ENCODE data around the gene SSR1.
"Not testable (repeated sequence)": the region's sequence is repeated elsewhere in the genome, so short reads cannot be mapped to it uniquely, and the experiment has no call there.

The SSR1 gene

DNA sequence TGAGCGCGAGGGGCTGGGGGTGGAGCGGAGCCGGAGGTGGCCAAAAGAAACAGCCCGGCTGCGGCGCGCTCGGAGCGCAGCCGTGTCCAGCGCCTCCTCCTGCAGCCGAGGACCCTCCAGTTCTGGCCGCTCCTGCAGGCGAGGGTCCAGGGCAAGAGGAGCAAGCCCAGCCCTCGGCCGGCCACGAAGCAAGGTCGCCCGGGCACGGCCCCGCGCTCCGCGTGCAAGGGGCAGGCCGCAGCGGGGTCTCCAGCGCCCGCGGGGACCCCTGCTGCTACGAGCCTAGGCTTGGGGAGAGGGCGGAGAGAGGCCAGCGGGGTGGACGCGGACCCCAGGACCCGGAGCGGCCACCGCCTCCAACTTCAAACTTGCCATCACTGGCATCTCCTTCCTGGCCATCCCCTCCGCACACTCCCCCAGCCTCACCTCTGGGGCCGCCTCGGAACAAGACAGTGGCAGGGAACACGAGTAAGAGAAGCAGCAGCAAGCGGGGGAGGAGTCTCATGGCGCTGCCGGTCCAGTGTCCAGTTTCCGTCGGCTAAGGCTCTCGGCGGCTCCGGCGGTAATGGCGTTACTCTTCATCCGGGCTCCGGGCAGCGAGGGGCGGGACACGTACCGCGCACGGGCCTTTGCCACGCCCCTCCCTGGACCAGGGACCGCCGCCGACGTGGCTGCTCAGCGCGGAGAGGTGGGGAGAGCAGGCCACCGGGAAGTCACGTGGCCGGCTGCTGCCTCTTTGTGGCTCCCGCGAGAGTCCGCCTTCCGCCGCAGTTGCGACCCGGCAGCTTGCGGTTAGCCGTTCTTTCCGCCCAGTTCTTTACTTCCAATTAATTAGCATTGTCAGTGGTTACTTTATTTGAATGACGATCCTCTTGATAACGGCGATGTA lies at the start of gene SSR1:
SSR1 (minus strand) TSS at position 584 of the 889 bp plus-strand sequence; CDS start at position 505, 79 bp downstream.
- DNase-seq (ENCODE audit: low read depth in 2 of 2) = peak; percentile 86 to 89

- DNase-seq (ENCODE audit: low read depth in 2 of 2) = not testable (repeated sequence)
Observed at GRCh38 chr6:7351916-7352315, 38.9 kb upstream of the SSR1 start.

GRCh38 chr6:7350591-7350990 lies 37.6 kb upstream of the SSR1 start:
- not testable (repeated sequence) for DNase-seq (ENCODE audit: low read depth in 2 of 2)

GRCh38 chr6:7347551-7347997 lies 34.6 kb upstream of the SSR1 start:
- not testable (repeated sequence) for DNase-seq (ENCODE audit: low read depth in 2 of 2)

GRCh38 chr6:7344773-7345450 lies 31.9 kb upstream of the SSR1 start:
- not testable (repeated sequence) for DNase-seq (ENCODE audit: low read depth in 2 of 2)

GRCh38 chr6:7343546-7344475 lies 30.8 kb upstream of the SSR1 start:
- DNase-seq (ENCODE audit: low read depth in 2 of 2) = no peak

DNA sequence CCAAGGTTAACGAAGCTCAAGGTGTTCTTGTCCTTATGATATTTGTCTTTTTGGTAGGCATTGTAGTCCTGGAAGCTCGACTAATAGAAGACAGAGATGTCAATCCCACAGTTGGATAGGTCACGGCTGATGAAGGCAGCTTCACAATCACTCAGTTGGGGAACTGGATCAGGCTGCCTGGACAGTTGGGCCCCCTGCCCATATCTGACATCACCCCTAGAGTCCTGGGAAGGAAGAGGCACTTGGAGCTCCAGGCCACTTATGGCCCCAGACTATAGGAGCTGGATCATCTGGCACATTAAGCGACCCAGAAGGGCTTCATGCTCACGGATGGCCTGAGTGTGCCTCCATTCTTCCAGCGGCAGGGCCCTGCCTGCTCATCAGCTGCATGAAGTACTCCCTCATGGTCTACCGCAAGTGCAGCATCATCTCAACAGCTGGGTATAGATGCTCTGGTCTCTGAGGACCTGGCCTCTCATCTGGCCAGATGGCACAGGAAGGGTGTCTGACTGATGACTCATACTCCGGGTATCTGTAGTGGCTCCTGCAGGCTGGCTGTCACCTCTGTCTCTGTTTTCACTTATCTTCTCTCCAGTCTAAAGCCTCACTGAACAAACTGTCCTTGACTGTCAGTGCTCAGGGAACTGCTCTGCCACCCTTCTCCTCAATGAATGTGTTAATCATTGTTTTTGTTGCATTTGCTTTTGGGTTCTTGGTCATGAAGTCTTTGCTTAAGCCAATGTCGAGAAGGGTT lies 29.2 kb upstream of the SSR1 start:
- no peak for DNase-seq (ENCODE audit: low read depth in 2 of 2)

- no peak for DNase-seq (ENCODE audit: low read depth in 2 of 2)
Observed at GRCh38 chr6:7341271-7341670, 28.3 kb upstream of the SSR1 start.

DNA sequence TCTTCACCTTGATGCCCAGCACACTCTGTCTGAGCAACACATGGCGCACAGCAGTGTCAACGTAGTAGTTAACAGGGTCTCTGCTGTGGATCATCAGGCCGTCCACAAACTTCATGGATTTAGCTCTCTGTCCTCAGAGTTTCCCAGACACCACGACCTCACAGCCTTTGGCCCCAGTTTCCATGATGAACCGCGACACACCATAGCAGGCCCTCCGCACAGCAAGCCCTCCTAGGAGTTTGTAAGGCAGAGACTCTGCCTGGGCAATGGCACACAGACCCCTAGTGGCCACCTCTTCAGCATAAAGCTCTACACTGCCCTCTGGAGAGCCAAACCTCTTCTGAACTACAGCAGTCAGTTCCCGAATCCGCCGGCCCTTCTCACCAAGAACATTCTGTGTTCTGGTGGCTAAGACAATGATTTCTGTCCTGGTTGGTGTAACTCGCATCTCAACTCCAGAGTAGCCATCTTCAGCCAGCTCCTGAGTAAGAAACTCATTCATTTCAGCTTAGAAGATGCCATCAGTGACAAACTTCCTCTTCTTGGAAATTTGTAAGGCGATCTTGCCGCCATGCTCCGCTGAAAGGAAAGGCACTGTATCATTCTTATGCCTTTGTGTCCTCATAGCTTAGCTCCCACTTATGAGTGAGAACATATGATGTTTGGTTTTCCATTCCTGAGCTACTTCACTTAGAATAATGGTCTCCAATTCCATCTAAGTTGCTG lies 26.2 kb upstream of the SSR1 start:
- DNase-seq (ENCODE audit: low read depth in 2 of 2) = not testable (repeated sequence)

GRCh38 chr6:7338031-7338430 lies 25.0 kb upstream of the SSR1 start:
- DNase-seq (ENCODE audit: low read depth in 2 of 2) = no peak

- no peak for DNase-seq (ENCODE audit: low read depth in 2 of 2)
Observed at GRCh38 chr6:7335519-7335918, 22.5 kb upstream of the SSR1 start.

GRCh38 chr6:7334685-7335084 lies 21.7 kb upstream of the SSR1 start:
- no peak for DNase-seq (ENCODE audit: low read depth in 2 of 2)

GRCh38 chr6:7332090-7332745 lies 19.2 kb upstream of the SSR1 start:
- DNase-seq (ENCODE audit: low read depth in 2 of 2) = no peak

- DNase-seq (ENCODE audit: low read depth in 2 of 2) = no peak
Observed at GRCh38 chr6:7331452-7331851, 18.5 kb upstream of the SSR1 start.

GRCh38 chr6:7328243-7328642 lies 15.2 kb upstream of the SSR1 start:
- no peak for DNase-seq (ENCODE audit: low read depth in 2 of 2)

DNA sequence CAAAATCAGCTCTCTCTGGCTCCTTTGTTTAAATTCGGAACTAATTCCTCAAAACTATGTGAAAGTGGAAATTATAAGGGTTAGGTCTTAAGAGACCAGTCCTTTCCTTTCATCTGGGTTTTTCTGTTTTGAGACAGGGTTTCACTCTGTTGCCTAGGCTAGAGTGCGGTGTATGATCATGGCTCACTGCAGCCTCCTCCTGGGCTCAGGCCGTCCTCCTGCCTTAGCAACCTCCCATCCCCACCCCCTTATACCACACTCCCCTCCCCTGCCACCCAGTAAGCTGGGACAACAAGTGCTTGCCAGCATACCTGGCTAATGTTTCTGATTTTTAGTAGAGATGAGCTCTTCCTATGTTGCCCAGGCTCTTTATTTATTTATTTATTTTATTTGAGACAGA lies 12.8 kb upstream of the SSR1 start:
- no peak for DNase-seq (ENCODE audit: low read depth in 2 of 2)

GRCh38 chr6:7324520-7324919 lies 11.5 kb upstream of the SSR1 start:
- DNase-seq (ENCODE audit: low read depth in 2 of 2) = no peak

GRCh38 chr6:7323074-7323473 lies 10.1 kb upstream of the SSR1 start:
- no peak for DNase-seq (ENCODE audit: low read depth in 2 of 2)

DNA sequence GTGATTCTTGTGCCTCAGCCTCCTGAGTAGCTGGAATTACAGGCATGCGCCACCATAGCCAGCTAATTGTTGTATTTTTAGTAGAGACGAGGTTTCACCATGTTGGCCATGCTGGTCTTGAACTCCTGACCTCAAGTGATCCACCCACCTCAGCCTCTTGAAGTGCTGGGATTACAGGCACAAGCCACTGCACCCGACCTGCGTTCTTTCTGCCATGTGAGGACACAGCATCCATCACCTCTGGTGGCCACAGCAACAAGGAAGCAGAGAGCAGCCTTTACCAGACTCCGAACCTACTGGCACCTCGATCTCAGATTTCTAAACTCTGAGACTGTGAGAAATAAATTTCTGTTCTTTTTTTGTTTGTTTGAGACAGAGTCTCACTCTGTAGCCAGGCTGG lies 8.9 kb upstream of the SSR1 start:
- DNase-seq (ENCODE audit: low read depth in 2 of 2) = not testable (repeated sequence)

GRCh38 chr6:7319406-7319805 lies 6.4 kb upstream of the SSR1 start:
- not testable (repeated sequence) for DNase-seq (ENCODE audit: low read depth in 2 of 2)

Data from stimulated activated CD8-positive, alpha-beta memory T cell treated with anti-CD3 and anti-CD28 coated beads, Interleukin-7, amount 100 ng/mL, for 1 hour (primary cell).